ENCODE data around the gene CEP170B. TPM values are rescaled to one million over a fixed set of nuclear protein-coding genes. Genes with fewer than 3 reads are reported as not detected.
"Not testable (repeated sequence)": the region's sequence is repeated elsewhere in the genome, so short reads cannot be mapped to it uniquely, and the experiment has no call there.

CEP170B gene
- total and polyA plus RNA-seq, 2 of the 8 experiments (the other 6 are each of a cell fraction or from before 2014, with no cell fraction given), result 9.1 to 33.8 TPM

GRCh38 chr14:104857931-104858330 lies 7.1 kb upstream of the CEP170B start:
- Histone ChIP-seq H3K79me1 (ENCODE audit: low read depth, low read length) (peaks cover 20% of the 10 kb centered on the region), H3K9me3 (ENCODE audit: insufficient read depth in 2 of 2, low read depth in 1 of 2, low read length in 1 of 2) (peaks cover 0 to 12% of the 10 kb centered on the region in 2 experiments; a peak in 1 of 4 replicates), H4K20me1 (replicated peaks in 1 of 2; ENCODE audit: control insufficient read depth in 1 of 2, insufficient read depth in 2 of 2, low read length in 2 of 2) (peaks cover 2 to 14% of the 10 kb centered on the region in 2 experiments), H3K79me2 (ENCODE audit: control insufficient read depth in 1 of 2, insufficient read depth in 2 of 2, low read length in 2 of 2) (peaks cover 0 to 32% of the 10 kb centered on the region in 2 experiments; a peak in 3 of 4 replicates), H3K23me2 (ENCODE audit: low read depth, low read length) (peaks cover 29% of the 10 kb centered on the region; the same call in 1 of the 2 replicates)
- DNase-seq (ENCODE audit: low read depth in 1 of 2, low spot score in 2 of 2); FAIRE-seq; H4K91ac ChIP-seq (replicated peaks; ENCODE audit: insufficient read length, low read length); H3K27me3 ChIP-seq (replicated peaks in 1 of 4; ENCODE audit: control insufficient read depth in 3 of 4, extremely low read depth in 1 of 4, insufficient read depth in 3 of 4, low read length in 3 of 4); H2AK5ac ChIP-seq (ENCODE audit: low read depth, low read length); H3K4me1 ChIP-seq (replicated peaks in 1 of 4; ENCODE audit: control insufficient read depth in 3 of 4, insufficient read depth in 4 of 4, low read length in 3 of 4); H3K4ac ChIP-seq (replicated peaks; ENCODE audit: insufficient read length, low read depth, low read length); H3K14ac ChIP-seq (ENCODE audit: insufficient read length); H3K9ac ChIP-seq (replicated peaks in 1 of 4; ENCODE audit: extremely low read depth in 1 of 4, low read depth in 3 of 4, low read length in 3 of 4); H3K4me2 ChIP-seq (ENCODE audit: insufficient read depth in 1 of 2, low read depth in 2 of 2, low read length in 2 of 2); H3K56ac ChIP-seq (replicated peaks; ENCODE audit: insufficient read length, low read depth, low read length); H2BK20ac ChIP-seq (ENCODE audit: low read length); H3K18ac ChIP-seq (ENCODE audit: extremely low read depth, low read length); H2BK5ac ChIP-seq (ENCODE audit: low read depth, low read length); H4K8ac ChIP-seq (ENCODE audit: extremely low read depth, insufficient read depth, low read length); CTCF ChIA-PET (ENCODE audit: partially characterized antibody); H3K36me3 ChIP-seq (ENCODE audit: control insufficient read depth in 2 of 4, insufficient read depth in 4 of 4, low read length in 3 of 4); H4K5ac ChIP-seq (ENCODE audit: insufficient read length, low read depth, low read length); H3K27ac ChIP-seq (ENCODE audit: low read depth, low read length); H2AFZ ChIP-seq (ENCODE audit: low read length); H2BK120ac ChIP-seq (replicated peaks; ENCODE audit: low read depth, low read length); H3K23ac ChIP-seq (ENCODE audit: insufficient read length); H2BK15ac ChIP-seq (ENCODE audit: low read length); H3K4me3 ChIP-seq (ENCODE audit: extremely low read depth in 1 of 4, insufficient read depth in 2 of 4, low read depth in 3 of 4, low read length in 4 of 4); H2BK12ac ChIP-seq (ENCODE audit: low read depth, low read length): not testable (repeated sequence)
- POLR2A ChIA-PET (ENCODE audit: partially characterized antibody), result interaction anchor here (0.6 to 1.3 kb wide), 5 partner anchors 10 to 34 kb away, joined by 3 to 5 read pairs (median 3); no protein-coding TSS in a partner anchor
- 98% methylated on average over 6 of the region's 6 CpGs; no CpG with 5 or more reads in 1 of the 2 experiments for WGBS, 2 experiments (ENCODE audit: extremely low coverage in 1 of 2, insufficient coverage in 1 of 2, insufficient read length in 1 of 2, insufficient replicate concordance in 2 of 2, low coverage in 1 of 2, low lambda C conversion rate in 2 of 2, missing lambda C conversion rate in 1 of 2)

Data from H1 (cell line).